ENCODE data around the gene TAAR6.
"Not testable (repeated sequence)": the region's sequence is repeated elsewhere in the genome, so short reads cannot be mapped to it uniquely, and the experiment has no call there.

TAAR6 gene

DNA sequence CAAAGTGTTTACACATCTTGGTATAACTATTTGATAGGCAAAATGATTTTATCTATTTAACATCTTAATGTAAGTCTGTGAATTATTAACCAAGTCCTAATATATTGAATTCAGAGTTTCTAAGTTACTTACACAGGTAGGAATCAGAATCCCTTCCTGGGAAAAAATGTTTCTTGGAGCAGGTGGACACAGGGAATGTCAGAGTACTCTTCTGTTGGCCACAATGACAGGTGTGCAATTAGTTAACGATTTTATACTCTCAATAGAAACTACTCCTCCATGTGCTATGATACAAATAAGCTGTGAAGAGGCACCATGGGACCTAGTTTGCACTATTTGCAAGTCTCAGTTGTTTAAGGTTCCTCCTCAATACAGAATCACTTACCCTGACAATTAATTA is 20.2 kb downstream of the TAAR6 start:
- no peak for DNase-seq

DNA sequence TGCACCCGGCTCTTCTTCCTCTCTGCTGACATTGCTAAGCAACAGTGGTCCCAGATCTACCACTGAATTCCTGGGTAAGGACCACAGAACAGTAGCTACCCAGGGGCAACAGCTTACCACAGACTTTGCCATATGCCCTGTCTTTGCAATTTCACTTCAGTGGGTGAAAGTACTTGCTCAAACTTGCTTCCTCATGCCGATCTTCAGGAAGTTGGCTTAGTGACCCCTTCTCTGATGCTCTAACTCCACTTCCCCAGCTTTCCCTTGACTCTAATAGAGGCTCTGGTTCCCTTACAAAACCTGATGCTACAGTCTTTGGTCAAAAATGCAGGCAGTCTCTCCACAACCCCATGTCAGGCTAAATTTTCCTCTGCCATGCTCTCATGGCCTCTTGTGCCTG is 22.7 kb downstream of the TAAR6 start:
- no peak for DNase-seq

DNA sequence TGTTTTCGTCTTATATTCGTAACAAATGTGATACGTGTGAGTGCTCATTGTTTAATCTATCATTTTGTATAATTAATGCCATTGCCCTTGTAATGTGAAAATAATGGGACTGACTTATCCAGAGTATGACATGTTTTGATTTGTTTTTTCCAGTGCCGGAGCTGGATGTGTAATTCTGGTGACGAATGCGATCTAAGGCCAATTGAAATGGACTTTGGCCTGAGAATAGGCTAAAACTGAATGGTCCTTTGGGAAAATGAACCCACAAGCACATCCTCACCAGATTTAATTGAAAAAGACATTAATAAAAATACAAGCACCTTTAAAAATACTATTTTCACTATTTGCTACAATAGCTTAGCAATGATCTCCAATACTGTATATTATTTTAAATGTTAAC is 26.1 kb downstream of the TAAR6 start:
- no peak for DNase-seq

DNA sequence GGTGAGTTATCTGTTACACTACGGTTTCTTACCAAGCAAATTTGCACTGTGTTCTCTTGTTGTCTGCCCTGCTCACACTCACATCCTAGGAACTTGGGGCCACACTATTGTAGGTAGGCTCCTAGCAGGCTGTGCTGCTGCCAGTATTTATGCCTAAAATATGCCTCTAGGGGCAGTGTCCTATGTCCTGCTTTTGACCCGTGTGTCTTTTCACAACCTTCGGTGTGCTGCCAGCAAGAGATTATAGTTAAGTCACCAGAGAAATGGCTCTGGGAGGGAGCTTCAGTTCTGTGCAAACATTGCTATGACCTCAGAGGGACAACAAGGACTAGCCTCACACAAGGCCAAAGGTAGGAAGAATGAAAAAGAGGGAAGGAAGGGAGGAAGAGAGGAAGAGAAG is 28.4 kb downstream of the TAAR6 start:
- DNase-seq, result peak; percentile 33

DNA sequence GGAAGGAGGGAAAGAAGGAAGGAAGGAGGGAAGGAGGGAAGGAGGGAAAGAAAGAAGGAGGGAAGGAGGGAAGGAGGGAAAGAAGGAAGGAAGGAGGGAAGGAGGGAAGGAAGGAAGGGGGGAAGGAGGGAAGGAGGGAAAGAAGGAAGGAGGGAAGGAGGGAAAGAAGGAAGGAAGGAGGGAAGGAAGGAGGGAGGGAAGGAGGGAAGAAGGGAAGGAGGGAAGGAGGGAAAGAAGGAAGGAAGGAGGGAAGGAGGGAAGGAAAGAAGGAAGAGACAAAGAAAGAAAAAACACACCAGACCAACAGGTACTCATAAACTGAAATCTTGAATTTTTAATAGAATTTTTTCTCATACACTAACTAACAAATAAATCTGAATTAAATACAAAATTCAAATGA is 30.8 kb downstream of the TAAR6 start:
- DNase-seq, result not testable (repeated sequence)

DNA sequence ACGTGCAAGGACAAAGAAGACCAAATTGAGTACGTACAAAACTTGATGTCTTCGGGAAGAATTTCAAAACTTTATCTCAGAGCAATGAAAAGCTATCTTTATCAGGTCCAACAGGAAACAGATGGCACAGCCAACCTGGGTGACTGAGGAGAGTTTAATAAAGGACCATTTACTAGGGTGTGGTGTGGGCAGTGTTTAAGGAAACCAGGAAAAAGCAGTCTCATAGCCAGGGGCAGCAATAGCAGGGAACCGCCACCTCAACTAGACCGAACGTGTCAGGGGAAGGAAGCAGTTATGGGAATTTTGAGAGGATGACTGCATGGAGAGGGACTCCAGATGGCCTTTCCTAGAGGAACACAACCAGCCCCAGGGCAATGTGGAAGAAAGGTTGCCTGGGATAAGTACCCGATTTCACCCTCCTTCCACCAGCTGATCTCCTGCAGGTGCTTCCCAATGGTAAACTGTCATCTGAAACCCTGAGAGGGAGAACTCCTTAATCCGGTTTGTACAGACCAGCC is 34.6 kb downstream of the TAAR6 start:
- DNase-seq, result no peak

DNA sequence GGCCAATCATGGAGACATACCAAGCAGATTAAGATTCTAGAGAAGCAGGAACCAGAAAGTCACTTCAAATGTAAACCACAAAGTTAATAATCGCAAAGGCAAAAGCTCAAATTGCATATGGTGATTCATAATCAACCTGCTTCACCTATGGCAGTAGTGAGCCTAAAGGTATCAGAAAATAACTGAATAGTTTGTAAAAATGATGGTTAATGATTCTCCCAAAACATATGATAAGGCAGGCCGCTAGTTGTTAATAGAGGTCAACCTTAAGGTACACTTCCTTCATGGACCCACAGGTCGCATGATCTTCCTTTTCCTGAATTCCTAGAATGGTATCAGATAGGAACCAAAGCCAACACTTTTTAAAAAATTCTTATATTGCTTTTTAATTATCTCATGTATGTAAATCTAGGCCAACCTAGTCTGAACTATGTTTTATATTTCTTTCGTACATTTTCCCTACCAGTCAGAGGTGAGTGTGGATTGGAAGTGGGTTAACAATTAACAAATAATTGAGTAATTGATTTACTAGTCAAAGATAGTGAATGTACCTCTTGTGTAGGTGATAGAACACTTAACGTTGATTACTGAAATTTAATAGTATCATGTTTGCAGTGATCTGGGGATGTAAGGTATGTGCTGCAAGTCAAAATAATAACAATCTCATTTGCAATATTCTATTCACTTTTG is 37.6 kb downstream of the TAAR6 start:
- DNase-seq, result no peak

DNA sequence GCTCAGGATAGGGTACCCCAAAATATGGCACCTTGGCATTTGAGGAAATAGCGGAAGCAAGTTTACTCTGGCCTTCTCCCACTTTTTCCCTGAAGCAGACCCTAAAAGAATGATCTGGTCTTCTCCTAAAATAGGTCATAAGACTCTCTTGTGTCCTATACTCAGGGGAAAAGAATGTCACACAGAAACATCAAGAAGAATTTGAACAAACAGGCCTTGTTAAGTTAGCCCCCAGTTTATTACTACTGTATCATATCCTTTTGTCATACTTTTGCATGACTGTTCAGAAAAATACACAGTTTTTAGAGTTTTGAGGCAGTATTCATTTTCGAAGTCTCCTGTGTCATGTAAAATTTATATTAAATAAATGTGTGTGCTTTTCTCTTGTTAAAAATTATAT is 41.5 kb downstream of the TAAR6 start:
- DNase-seq, result no peak

DNA sequence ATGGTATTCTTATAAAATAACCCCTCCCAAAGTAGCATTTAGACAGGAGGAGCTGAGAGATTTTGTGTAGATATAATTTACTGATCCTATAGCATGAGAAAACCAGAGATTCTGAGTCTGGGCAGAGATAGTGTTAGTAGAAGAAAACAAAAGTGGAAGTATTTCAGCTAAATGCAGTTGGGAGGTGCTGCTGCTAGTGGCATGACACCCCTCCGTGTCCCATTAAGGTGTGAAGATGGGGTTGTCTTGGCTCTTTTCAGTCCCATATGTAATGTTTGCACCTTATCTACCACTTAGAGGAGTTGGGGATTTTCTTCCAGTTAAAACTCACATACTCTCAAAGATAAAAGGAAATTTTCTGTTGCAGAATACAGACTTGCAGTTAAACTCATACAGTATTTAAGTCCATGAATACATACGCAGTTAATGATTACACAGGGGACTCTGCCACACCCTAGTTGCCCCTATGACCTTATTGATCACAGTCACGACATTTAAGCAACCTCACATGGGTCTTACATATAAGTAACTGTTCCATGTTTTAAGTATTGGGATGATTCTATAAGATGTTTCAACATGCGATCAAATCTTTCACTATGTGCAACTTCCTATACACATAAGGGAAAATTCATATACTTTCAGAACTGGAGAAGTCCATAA is 42.5 kb downstream of the TAAR6 start:
- DNase-seq, result no peak

DNA sequence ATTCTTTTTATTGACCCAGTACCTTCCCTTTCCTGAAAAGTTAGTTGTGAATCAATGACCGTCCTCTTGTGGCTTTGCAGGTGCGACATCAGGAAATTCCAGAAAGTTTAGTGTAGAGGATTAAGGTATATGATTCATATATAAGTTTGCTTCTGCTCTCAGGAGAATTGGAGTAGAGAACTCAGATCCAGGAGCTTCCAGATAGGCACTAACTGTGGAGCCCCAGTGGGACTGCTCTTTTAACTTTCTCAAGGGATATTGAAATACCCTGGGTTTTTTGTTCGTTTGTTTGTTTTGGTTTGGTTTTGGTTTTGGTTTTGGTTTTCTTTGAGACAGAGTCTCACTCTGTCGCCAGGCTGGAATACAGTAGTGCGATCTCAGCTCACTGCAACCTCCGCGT is 44.4 kb downstream of the TAAR6 start:
- DNase-seq, result peak; percentile 15

DNA sequence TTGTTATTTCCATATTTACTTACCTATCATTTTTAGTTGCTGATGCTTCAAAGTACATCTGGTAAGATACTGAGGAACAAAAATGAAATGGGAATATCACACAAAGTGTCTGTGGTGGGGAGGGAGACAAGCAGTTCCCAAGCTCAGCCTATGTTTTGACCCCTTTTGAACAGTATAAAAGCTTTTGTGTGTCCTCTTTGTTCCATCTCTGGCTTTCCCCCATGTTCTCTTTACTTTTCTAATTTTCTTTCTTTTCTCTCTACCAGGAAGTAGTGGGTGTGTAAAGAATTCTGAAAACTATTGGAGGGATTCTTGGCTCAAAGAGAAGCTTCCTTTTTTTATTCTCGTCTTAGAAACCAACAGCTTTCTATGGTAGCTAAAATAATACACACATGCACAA is 46.6 kb downstream of the TAAR6 start:
- no peak for DNase-seq

All from RPMI8226 (cell line).